Suprapubic skin (tissue), 4 donors: ENCODE results near the gene CCNG1. TPM values are rescaled to one million over a fixed set of nuclear protein-coding genes. Genes with fewer than 3 reads are reported as not detected.

ENCODE experiments used
- DNase-seq, 2 donors: peaks; one replicate each; pipeline ENCODE4 v3.0.0-alpha.2; 2019; ENCODE audit warnings: low spot score in 2 of 2
- H3K27ac ChIP-seq: fragments of 200-600 bp; sonication (generic); one replicate; pipeline ENCODE4 v1.5.1; 2019
- H3K27me3 ChIP-seq: fragments of 200-600 bp; sonication (generic); one replicate; pipeline ENCODE4 v1.5.1; 2019
- H3K36me3 ChIP-seq: fragments of 200-600 bp; sonication (generic); one replicate; pipeline ENCODE4 v1.5.1; 2019
- H3K4me1 ChIP-seq: fragments of 200-600 bp; sonication (generic); one replicate; pipeline ENCODE4 v1.5.1; 2019
- H3K4me3 ChIP-seq: fragments of 200-600 bp; sonication (generic); one replicate; pipeline ENCODE4 v1.5.1; 2019; ENCODE audit warnings: mild to moderate bottlenecking
- H3K9me3 ChIP-seq: fragments of 200-600 bp; sonication (generic); one replicate; pipeline ENCODE4 v1.5.1; 2019
- EP300 ChIP-seq: sonication (generic); formaldehyde crosslinking; IDR thresholded peaks from one replicate; pipeline ENCODE4 v1.6.1; 2017; ENCODE audit warnings: antibody characterized with exemption
- POLR2A ChIP-seq, 2 donors: fragments of 450-650 bp; IDR thresholded peaks; one replicate each; pipeline ENCODE4 v1.6.1; 2017; ENCODE audit warnings: antibody characterized with exemption in 2 of 2, mild to moderate bottlenecking in 2 of 2, moderate library complexity in 2 of 2
- POLR2AphosphoS5 ChIP-seq, 3 donors: sonication (generic); formaldehyde crosslinking; IDR thresholded peaks; one replicate each; pipeline ENCODE4 v1.6.1; 2017; ENCODE audit warnings: antibody characterized with exemption in 3 of 3
- WGBS: methylation state at CpG from one replicate; pipeline ENCODE4 v1.1.5; 2018; 5-methylcytosine and 5-hydroxymethylcytosine counted together
- total RNA-seq, 4 donors: library from RNA; depleted of rRNA; stranded (reverse); fragments of >200 nt; gene quantifications; one replicate each; pipeline ENCODE4 v1.1.0, GENCODE V29; 2016
- TF ChIP-seq, protein P1 (sequence below), 2 donors: fragments of 200-600 bp in 1 of 2; fragments of 450-650 bp in 1 of 2; sonication (generic) in 1 of 2; IDR thresholded peaks; one replicate each; pipeline ENCODE4 v1.5.1; 2016 to 2019; ENCODE audit warnings: antibody characterized with exemption in 2 of 2, mild to moderate bottlenecking in 1 of 2, moderate library complexity in 1 of 2

CCNG1 gene
- total RNA-seq, 4 donors from 2014 or later: 76.8 to 85.9 (median 83.6) TPM

DNA sequence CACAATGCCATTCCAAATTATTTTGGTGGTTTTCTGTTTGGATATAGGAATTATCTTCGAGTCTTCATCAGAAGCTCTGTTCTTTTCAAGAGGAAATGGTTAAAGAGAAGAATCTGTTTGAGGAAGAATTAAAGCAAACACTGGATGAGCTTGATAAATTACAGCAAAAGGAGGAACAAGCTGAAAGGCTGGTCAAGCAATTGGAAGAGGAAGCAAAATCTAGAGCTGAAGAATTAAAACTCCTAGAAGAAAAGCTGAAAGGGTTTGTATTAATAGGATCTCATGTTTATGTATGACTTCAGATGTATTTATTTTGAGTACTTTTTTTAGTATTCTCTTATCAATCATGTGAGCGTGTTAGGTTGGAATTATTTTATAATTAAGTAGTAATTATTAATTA, 38.0 kb downstream of the CCNG1 start:
- Histone ChIP-seq H3K36me3 (no peaks in the 10 kb centered on the region), H3K27ac (no peak overlapping the region), H3K27me3 (no peaks in the 10 kb centered on the region), H3K9me3 (no peaks in the 10 kb centered on the region), H3K4me3 (no peak overlapping the region), H3K4me1 (no peaks in the 10 kb centered on the region)
- no peak for TF ChIP-seq EP300
- TF ChIP-seq, protein P1, sequence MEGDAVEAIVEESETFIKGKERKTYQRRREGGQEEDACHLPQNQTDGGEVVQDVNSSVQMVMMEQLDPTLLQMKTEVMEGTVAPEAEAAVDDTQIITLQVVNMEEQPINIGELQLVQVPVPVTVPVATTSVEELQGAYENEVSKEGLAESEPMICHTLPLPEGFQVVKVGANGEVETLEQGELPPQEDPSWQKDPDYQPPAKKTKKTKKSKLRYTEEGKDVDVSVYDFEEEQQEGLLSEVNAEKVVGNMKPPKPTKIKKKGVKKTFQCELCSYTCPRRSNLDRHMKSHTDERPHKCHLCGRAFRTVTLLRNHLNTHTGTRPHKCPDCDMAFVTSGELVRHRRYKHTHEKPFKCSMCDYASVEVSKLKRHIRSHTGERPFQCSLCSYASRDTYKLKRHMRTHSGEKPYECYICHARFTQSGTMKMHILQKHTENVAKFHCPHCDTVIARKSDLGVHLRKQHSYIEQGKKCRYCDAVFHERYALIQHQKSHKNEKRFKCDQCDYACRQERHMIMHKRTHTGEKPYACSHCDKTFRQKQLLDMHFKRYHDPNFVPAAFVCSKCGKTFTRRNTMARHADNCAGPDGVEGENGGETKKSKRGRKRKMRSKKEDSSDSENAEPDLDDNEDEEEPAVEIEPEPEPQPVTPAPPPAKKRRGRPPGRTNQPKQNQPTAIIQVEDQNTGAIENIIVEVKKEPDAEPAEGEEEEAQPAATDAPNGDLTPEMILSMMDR (IDR thresholded peaks at IDR 0.05): no peak
- no peak for TF ChIP-seq POLR2A (IDR thresholded peaks at IDR 0.05)
- TF ChIP-seq POLR2AphosphoS5 (IDR thresholded peaks at IDR 0.05): no peak
- no peak for DNase-seq
- WGBS: 94% methylated on average over 2 of the region's 2 CpGs

DNA sequence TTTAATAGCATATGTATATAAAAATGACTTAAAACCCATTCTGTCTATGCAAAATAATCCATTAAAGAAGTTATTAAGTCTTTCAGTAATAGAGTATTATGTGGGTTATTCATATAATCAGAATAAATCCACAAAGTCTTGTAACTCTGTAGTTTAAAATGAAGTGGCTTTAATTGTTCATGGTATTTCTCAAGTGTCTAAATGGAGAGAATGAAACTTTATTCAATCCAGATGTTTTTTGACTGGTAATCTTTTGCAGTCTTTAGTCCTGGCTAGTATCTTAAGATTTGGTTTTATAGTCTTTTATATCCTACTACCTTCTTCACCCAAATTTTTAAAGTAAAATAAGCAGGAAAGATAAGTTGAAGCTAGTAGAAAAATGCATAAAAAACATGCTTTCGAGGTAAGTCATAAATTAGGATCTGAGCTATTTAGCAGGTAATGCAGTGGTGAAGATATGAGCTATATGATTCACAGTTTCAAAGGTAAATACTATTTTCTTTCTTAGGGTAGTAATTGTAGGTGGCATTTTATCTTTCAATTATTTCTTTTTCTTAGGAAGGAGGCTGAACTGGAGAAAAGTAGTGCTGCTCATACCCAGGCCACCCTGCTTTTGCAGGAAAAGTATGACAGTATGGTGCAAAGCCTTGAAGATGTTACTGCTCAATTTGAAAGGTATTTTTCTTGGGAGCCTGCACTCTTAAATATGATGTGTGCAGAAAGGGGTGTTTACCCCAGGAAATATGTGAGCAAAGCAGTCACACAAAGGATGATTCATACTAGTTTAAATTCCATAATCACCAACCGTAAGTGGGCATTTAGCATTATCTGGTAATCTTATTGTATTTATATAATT, 41.0 kb downstream of the CCNG1 start:
- no peaks in the 10 kb centered on the region for H3K36me3 ChIP-seq
- H3K4me3 ChIP-seq: no peak overlapping the region
- no peaks in the 10 kb centered on the region for H3K27me3 ChIP-seq
- no peaks in the 10 kb centered on the region for H3K9me3 ChIP-seq
- no peaks in the 10 kb centered on the region for H3K4me1 ChIP-seq
- DNase-seq: no peak
- TF ChIP-seq POLR2AphosphoS5 (IDR thresholded peaks at IDR 0.05): no peak
- TF ChIP-seq, protein P1 (IDR thresholded peaks at IDR 0.05): no peak
- TF ChIP-seq POLR2A (IDR thresholded peaks at IDR 0.05): no peak
- no peak for TF ChIP-seq EP300
- no peak overlapping the region for H3K27ac ChIP-seq
- 63% methylated on average over 2 of the region's 2 CpGs for WGBS

DNA sequence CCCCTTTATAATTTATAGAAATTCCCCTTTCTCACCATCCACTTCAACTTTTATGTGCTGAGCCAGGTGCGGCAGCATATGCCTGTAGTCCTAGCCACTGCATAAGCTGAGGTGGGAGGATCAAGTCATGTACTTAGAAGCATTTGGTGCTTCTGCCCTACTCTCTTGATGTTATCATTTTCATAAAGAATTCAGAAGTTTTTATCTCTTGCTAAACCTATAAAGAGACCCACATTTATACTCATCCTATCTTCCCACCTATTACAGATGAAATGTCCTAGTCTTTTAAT, 41.5 kb downstream of the CCNG1 start:
- H3K9me3 ChIP-seq: no peaks in the 10 kb centered on the region
- TF ChIP-seq EP300 (no peak), POLR2A (IDR thresholded peaks at IDR 0.05) (no peak), POLR2AphosphoS5 (IDR thresholded peaks at IDR 0.05) (no peak)
- TF ChIP-seq, protein P1 (IDR thresholded peaks at IDR 0.05): no peak
- no peaks in the 10 kb centered on the region for H3K4me1 ChIP-seq
- no peak overlapping the region for H3K4me3 ChIP-seq
- DNase-seq: no peak
- no peaks in the 10 kb centered on the region for H3K36me3 ChIP-seq
- WGBS: 89% methylated on average over 1 of the region's 1 CpG
- H3K27ac ChIP-seq: no peak overlapping the region
- no peaks in the 10 kb centered on the region for H3K27me3 ChIP-seq

DNA sequence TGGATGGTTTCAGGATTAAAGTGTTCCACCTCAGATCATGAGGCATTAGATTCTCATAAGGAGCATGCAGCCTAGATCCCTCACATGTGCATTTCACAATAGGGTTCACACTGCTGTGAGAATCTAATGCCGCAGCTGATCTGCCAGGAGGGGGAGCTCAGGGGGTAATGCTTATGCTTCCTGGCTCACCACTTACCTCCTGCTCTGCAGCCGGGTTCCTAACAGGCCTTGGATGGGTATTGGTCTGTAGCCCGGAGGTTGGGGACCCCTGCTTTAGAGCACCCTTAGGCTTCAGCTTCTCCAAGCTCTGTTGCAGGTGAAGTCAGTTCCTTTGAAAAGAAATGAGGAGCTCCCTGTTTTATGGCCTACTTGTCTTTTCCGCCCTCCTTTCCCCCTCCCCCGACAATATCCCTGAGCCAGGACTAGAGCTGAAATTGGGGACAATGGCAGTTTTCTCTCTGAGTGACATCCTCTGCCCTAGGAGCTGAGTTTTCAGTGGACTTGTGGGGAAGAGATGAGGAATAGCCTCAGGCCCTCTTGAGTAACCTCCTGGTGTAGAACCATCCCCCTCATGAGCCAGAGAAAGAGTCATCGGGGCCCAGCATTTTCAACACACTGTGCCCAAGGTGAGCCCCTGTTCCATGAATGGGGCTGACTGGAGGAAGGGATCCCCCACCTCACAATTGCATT, 51.8 kb downstream of the CCNG1 start:
- Histone ChIP-seq H3K4me3 (no peak overlapping the region), H3K36me3 (no peaks in the 10 kb centered on the region), H3K9me3 (no peaks in the 10 kb centered on the region), H3K4me1 (no peaks in the 10 kb centered on the region), H3K27me3 (no peaks in the 10 kb centered on the region), H3K27ac (no peak overlapping the region)
- WGBS: 88% methylated on average over 6 of the region's 6 CpGs
- TF ChIP-seq, protein P1 (IDR thresholded peaks at IDR 0.05): no peak
- no peak for TF ChIP-seq POLR2AphosphoS5 (IDR thresholded peaks at IDR 0.05)
- no peak for TF ChIP-seq POLR2A (IDR thresholded peaks at IDR 0.05)
- no peak for TF ChIP-seq EP300
- DNase-seq: no peak

DNA sequence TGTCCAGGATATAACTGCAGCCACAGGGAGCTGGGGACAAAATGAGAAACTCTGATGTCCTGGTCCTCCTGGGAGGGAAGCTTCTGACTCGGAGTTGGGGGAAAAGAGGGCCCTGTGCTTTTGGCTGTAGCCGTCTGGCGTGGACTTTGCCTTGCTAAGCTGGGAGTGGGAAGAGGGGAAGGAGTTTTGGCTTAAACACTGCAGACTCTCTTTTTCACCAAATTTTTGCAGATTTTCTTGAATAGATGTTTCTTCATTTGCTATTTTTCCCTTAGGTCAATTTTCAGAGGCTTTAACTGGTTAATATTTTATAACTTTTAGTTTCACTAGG, 52.3 kb downstream of the CCNG1 start:
- H3K4me3 ChIP-seq: no peak overlapping the region
- no peaks in the 10 kb centered on the region for H3K27me3 ChIP-seq

More for the DNA sequence above, 52.3 kb downstream of the CCNG1 start:
- 93% methylated on average over 3 of the region's 3 CpGs for WGBS
- Histone ChIP-seq H3K4me1 (no peaks in the 10 kb centered on the region), H3K36me3 (no peaks in the 10 kb centered on the region), H3K27ac (no peak overlapping the region), H3K9me3 (no peaks in the 10 kb centered on the region)
- DNase-seq: no peak
- TF ChIP-seq, protein P1 (IDR thresholded peaks at IDR 0.05): no peak

Other genes starting within 250 kb of the CCNG1 start
- gene NUDCD2, start 22.5 kb downstream of the CCNG1 start, total RNA-seq: 10 to 100 TPM in 1 of 4 donors, 1 to 10 TPM in 3; 4.4 to 19.0 (median 6.1) TPM
- 1 to 10 TPM; 2.2 to 7.9 (median 3.7) TPM for gene HMMR, start 23.0 kb downstream of the CCNG1 start, total RNA-seq
- gene MAT2B, start 68.0 kb downstream of the CCNG1 start, total RNA-seq: 10 to 100 TPM; 30.1 to 42.6 (median 33.9) TPM